ENCODE measurements around the gene TXNDC12. TPM values are rescaled to one million over a fixed set of nuclear protein-coding genes. Genes with fewer than 3 reads are reported as not detected.
"Not testable (repeated sequence)": the region's sequence is repeated elsewhere in the genome, so short reads cannot be mapped to it uniquely, and the experiment has no call there.

Gene TXNDC12
- polyA plus RNA-seq, 3 donors = 69.3 to 75.9 (median 74.1) TPM

GRCh38 chr1:52022133-52022532 is 32.9 kb downstream of the TXNDC12 start:
- DNase-seq (ENCODE audit: extremely low read depth in 1 of 11, low read depth in 9 of 11, low spot score in 4 of 11) = no peak

GRCh38 chr1:52008071-52008809 is 46.8 kb downstream of the TXNDC12 start:
- no peak for DNase-seq (ENCODE audit: extremely low read depth in 1 of 11, low read depth in 9 of 11, low spot score in 4 of 11)

- DNase-seq (ENCODE audit: extremely low read depth in 1 of 11, low read depth in 9 of 11, low spot score in 4 of 11) = no peak
Measured at GRCh38 chr1:52007215-52008002, 47.6 kb downstream of the TXNDC12 start.

DNA sequence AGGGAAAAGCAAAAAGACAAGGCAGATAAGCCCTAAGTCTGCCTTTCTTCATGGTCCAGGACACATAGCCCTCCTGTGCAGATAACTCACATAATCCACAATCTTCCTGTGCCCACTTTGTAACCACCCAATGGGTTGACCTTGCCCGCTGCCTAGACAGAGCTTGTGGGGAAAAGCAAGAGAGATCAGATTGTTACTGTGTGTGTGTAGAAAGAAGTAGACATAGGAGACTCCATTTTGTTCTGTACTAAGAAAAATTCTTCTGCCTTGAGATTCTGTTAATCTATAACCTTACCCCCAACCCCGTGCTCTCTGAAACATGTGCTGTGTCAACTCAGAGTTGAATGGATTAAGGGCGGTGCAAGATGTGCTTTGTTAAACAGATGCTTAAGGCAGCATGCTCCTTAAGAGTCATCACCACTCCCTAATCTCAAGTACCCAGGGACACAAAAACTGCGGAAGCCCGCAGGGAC is 48.9 kb downstream of the TXNDC12 start:
- not testable (repeated sequence) for DNase-seq (ENCODE audit: extremely low read depth in 1 of 11, low read depth in 9 of 11, low spot score in 4 of 11)

DNA sequence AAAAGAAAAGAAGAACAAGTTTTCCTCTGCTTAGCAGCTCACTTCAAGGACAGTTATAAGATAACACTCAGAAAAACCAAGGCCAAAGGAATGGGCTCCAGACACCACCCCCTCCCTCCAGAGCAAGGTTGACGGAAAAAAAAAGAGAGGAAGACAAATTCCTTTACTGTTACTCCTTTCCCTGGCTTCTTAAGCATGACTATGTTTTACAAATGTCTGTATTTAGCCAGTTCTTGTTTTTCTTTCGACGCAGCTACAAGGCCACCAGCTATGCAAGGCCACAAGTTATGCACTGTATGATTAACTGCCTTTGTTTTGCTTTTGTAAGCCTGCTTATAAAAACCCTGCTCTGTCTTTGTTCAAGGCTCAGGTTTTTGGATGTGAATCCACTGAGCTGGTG is 49.4 kb downstream of the TXNDC12 start:
- not testable (repeated sequence) for DNase-seq (ENCODE audit: extremely low read depth in 1 of 11, low read depth in 9 of 11, low spot score in 4 of 11)

GRCh38 chr1:52003877-52004276 is 51.1 kb downstream of the TXNDC12 start:
- no peak for DNase-seq (ENCODE audit: extremely low read depth in 1 of 11, low read depth in 9 of 11, low spot score in 4 of 11)

- DNase-seq (ENCODE audit: extremely low read depth in 1 of 11, low read depth in 9 of 11, low spot score in 4 of 11) = peak; percentile 72 to 91 (median 82)
Measured at GRCh38 chr1:52002038-52002917, 52.7 kb downstream of the TXNDC12 start.

DNA sequence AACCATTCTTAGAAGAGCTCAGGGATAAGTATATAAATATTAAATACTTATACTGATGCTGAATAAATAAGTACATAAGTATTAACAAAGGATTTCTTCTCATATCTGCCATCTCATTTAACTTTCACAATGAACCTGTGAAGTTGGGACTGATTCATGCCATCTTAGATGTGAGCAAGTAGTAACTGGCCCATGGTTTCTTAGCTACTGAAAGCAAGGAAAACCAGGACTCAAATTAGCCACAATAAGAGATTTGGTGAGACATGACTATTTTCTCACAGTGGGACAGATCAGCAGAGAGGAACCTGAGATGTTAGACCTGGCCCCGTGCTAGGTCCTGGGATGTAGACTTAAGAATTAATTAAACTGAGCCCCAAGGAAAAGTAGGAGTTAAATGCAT is 56.3 kb downstream of the TXNDC12 start:
- DNase-seq (ENCODE audit: extremely low read depth in 1 of 11, low read depth in 9 of 11, low spot score in 4 of 11) = no peak

DNA sequence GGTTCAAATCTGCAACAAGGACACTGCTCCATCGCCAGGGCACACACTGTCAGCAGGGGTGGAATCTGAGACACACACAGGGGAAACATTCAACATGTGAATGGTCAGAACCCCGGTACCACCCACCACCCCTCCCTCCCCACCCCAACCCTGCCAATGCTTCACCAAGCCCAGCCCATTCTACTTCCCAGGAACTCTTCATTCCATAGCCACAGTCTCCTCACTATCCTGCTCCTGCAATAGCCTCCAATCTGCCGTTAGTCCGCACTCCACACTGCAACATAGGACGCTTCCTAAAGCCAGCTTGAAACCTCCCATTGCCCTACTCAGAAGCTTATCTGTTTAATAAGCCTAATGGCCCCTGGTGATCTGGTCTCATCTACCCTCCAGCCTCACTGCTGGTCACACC is 57.0 kb downstream of the TXNDC12 start:
- DNase-seq (ENCODE audit: extremely low read depth in 1 of 11, low read depth in 9 of 11, low spot score in 4 of 11) = no peak

DNA sequence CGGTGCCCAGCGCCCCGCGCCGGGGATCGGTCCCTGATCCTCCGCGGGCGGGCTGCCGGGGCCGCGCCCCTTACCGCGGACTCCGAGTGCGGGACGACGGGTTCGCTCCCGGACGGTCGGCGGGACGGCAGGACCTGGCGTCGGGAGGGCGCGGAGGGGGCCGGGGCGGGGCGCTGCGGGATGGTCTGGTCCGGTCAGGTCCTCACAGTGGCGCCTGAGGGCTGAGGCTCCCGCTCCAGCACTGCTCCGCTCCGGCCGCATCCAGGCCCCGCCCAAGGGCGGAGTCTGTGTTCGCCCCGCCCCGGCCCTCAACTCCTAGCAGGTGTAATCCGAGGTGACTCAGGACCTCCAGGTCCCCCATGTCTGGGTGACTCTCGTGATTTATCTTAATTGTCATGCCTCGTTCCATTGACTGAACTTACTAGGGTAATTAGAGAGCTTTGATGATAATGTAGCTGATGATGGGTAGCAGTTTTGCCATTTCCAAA is 64.5 kb downstream of the TXNDC12 start, which contains the start of gene RAB3B:
Gene RAB3B, minus strand, starts transcription at position 223 of the 488 bp plus-strand sequence. CDS start 13,583 bp downstream, outside the sequence.
- peak; percentile 35 to 74 (median 60) for DNase-seq (ENCODE audit: extremely low read depth in 1 of 11, low read depth in 9 of 11, low spot score in 4 of 11)

DNA sequence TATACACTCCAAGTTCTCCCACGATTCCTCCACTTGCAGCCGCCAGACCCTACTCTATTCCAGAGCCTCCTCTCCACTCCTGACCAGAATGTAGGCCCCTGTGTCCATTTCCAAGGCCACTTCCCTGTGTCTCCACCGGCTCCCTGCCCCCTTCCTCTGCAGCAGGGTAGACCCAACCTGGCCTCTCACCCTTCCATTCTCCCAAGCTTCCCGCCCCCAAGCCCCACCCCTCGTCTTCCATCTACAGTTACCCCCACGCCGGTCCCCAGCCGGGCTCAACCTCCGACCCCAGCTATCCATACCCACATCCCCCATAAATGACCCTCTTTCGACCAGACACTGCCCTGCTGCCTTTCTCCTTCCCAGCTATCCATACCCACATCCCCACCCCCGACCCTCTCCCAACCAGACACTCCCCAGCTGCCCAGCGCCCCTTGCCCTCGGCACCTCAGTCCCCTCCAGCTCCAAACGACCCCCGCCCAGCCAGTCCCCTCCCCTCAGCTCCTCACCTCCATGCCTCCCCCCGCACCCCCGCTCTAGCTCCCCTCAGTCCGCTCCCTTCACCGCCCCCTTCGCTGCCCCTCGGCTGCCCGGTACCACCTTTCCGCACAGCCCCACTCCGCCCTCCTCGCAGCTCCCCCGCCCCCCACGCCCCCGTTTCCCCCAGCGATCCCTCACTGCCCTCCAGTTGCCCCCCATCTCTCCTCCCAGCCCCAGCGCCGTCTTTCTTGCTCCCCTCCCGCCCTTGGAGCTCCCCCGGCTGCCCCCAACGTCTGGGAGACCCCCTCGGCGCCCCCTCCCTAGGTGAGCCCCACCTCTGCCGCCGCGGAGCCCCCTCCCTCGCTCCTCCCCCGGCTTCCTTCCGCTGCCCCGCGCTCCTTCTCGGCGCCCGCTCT is 65.2 kb downstream of the TXNDC12 start:
- peak in 1 of 11 donors; percentile 16 for DNase-seq (ENCODE audit: extremely low read depth in 1 of 11, low read depth in 9 of 11, low spot score in 4 of 11)

- no peak for DNase-seq (ENCODE audit: extremely low read depth in 1 of 11, low read depth in 9 of 11, low spot score in 4 of 11)
Measured at GRCh38 chr1:51988254-51988653, 66.7 kb downstream of the TXNDC12 start.

- no peak for DNase-seq (ENCODE audit: extremely low read depth in 1 of 11, low read depth in 9 of 11, low spot score in 4 of 11)
Measured at GRCh38 chr1:51986718-51987117, 68.3 kb downstream of the TXNDC12 start.

DNA sequence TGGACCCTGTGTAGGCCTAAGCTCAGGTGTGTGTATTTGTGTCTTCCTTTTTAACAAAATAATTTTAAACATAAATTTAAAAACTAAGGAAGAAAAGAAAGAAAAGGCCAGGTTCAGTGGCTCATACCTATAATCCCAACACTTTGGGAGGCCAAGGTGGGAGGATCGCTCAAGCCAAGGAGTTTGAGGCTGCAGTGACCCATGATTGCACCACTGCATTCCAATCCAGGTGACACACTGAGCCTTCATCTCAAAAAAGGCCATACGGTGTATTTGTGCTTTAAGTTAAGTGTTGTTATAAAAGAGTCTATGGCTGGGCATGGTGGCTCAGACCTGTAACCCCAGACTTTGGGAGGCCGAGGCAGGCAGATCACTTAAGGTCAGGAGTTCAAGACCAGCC is 72.8 kb downstream of the TXNDC12 start:
- DNase-seq (ENCODE audit: extremely low read depth in 1 of 11, low read depth in 9 of 11, low spot score in 4 of 11) = no peak

DNA sequence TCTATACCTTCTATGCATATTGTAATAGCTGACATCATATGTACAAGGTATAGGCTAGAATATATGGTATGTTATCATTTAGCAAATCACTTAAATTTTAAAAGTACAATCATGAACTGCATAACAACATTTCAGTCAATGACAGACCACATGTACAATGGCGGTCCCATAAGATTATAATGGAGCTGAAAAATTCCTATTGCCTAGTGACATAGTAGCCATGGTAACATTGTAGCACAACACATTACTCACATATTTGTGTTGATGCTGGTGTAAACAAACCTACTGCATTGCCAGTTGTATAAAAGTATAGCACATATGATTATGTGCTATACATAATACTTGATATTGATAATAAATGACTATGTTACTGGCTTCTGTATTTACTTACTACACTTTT is 73.4 kb downstream of the TXNDC12 start:
- no peak for DNase-seq (ENCODE audit: extremely low read depth in 1 of 11, low read depth in 9 of 11, low spot score in 4 of 11)

- DNase-seq (ENCODE audit: extremely low read depth in 1 of 11, low read depth in 9 of 11, low spot score in 4 of 11) = no peak
Measured at GRCh38 chr1:51978099-51978498, 76.9 kb downstream of the TXNDC12 start.

DNA sequence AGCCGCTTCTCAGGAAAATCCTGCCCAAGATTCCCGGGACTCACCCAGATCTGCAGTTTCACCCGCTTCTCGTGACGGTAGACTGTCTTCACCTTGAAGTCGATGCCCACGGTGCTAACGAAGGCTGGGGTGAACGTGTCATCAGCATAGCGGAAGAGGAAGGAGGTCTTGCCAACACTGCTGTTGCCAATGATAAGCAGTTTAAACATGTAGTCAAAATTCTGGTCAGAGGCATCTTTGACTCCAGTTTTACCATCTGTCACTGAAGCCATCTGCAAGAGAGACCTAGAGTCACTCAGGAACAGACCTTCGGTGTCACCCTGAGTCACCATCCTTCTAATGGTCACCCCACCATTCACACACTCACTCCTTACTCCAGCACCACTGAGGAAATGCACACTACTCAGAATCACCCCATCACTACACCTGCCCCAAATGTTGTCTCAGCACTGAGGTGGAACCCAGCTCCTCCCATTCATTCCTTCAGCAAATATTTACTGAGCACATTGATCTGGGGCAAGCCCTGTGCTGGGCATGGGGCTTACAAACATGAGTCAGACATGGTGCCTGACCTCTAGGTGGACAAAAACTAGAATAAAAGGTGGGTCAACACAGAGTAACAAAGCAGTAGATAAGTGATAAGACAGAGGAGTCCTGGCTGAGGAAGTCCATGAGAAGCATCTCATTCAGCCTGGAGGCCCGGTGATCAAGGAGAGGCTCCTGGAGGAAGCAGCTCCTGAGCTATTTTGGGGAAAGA is 78.0 kb downstream of the TXNDC12 start:
- no peak for DNase-seq (ENCODE audit: extremely low read depth in 1 of 11, low read depth in 9 of 11, low spot score in 4 of 11)

All from renal cortex interstitium (tissue), 11 donors.